Neural progenitor cell (in vitro differentiated cells): ENCODE measurements around the gene NKAIN2.

Source experiments
- EZH2 ChIP-seq: fragments of 200-600 bp; sonication (generic); IDR thresholded peaks from 2 replicates; pipeline ENCODE4 v1.6.1; 2017; ENCODE audit warnings: antibody characterized with exemption, mild to moderate bottlenecking, moderate library complexity
- TF ChIP-seq, protein P1 (sequence below): fragments of 200-600 bp; sonication (generic); IDR thresholded peaks from 2 replicates; pipeline ENCODE4 v1.5.1; 2017; ENCODE audit warnings: antibody characterized with exemption, mild to moderate bottlenecking

DNA sequence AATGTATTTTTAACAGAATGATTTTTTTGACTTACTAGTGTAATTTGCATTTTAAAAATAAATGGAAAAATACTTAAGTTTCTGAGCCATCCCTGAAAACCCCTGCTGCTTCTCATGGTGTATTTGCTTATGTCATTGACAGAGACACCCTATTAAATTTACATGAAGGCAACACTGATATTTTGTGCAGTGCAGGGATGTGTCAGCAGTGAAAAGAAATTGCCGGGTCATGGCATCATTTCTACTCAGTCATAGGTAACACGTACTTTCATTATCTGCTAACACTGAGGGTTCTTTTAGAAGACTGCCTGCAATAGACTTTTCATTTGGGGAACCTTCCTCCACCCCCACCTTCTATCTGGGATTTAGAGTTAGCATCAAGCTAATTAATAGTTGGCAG is 1021.9 kb downstream of the NKAIN2 start:
- no peak for TF ChIP-seq EZH2
- TF ChIP-seq, protein P1, sequence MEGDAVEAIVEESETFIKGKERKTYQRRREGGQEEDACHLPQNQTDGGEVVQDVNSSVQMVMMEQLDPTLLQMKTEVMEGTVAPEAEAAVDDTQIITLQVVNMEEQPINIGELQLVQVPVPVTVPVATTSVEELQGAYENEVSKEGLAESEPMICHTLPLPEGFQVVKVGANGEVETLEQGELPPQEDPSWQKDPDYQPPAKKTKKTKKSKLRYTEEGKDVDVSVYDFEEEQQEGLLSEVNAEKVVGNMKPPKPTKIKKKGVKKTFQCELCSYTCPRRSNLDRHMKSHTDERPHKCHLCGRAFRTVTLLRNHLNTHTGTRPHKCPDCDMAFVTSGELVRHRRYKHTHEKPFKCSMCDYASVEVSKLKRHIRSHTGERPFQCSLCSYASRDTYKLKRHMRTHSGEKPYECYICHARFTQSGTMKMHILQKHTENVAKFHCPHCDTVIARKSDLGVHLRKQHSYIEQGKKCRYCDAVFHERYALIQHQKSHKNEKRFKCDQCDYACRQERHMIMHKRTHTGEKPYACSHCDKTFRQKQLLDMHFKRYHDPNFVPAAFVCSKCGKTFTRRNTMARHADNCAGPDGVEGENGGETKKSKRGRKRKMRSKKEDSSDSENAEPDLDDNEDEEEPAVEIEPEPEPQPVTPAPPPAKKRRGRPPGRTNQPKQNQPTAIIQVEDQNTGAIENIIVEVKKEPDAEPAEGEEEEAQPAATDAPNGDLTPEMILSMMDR: no peak
